HG03097 (cell line): ENCODE measurements around the gene TMX2.
A peak's percentile ranks its signal among the peaks of the same experiment; 100 is the strongest.
"Not testable (repeated sequence)": the region's sequence is repeated elsewhere in the genome, so short reads cannot be mapped to it uniquely, and the experiment has no call there.

Experiments
- ATAC-seq: cut with Tn5 transposase; IDR thresholded peaks from one replicate; pipeline ENCODE4 v1.9.1; 2021; ENCODE audit not compliant: unreplicated experiment, low FRiP score

TMX2 gene, protein sequence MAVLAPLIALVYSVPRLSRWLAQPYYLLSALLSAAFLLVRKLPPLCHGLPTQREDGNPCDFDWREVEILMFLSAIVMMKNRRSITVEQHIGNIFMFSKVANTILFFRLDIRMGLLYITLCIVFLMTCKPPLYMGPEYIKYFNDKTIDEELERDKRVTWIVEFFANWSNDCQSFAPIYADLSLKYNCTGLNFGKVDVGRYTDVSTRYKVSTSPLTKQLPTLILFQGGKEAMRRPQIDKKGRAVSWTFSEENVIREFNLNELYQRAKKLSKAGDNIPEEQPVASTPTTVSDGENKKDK

DNA sequence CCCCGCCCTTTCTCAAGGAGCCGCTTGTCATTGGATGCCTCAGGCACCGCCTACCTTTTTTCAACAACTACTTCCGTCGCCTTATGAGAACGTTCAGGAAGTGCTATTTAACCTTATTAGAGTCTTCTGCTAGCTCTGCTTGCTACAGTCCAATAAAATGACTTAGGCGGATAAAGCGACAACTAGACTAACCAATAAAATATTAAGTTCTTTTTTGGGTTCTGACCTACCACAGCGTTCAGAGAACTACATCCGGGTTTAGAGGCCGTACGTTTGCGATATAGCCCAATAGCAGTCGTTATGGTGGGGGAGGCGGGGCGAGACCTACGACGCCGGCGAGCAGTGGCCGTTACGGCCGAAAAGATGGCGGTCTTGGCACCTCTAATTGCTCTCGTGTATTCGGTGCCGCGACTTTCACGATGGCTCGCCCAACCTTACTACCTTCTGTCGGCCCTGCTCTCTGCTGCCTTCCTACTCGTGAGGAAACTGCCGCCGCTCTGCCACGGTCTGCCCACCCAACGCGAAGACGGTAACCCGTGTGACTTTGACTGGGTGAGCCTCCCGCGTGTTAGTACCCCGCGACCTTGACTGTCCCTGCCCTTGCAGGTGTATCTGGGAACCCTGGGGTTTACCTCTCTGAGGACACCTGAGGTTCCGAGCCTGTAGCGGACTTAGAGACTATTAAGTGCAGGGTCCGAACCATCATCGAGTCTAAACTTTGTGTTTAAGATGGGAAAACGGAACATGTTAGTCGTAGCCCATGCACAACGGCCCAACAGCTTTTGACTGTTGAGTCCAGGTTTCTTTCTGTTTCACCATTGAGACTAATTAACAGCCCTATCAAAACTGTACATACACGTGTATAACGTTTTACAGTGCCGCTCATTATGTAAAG, at the start of gene TMX2:
Gene TMX2 (plus strand): TSS at position 338 of the 895 bp plus-strand sequence. CDS start 26 bp downstream, at position 364.
- ATAC-seq = peak; percentile 94

DNA sequence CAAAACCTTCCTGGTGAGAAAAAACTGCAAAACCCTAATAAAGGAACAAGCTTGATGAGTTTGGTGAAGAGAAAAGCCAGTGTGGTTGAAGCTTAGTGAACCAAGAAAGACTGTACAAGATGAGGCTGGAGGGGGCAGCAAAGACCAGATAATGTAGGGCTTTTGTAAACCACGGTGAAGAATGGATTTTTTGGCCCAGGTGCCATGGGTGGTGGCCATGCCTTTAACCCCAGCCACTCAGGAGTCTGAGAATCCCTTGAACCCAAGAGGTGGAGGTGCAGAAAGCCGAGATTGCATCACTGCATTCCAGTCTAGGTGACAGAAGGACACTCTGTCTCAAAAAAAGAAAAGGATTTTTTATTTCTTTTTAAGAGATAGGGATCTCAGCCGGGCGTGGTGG, 49.5 kb upstream of the TMX2 start:
- no peak for ATAC-seq

DNA sequence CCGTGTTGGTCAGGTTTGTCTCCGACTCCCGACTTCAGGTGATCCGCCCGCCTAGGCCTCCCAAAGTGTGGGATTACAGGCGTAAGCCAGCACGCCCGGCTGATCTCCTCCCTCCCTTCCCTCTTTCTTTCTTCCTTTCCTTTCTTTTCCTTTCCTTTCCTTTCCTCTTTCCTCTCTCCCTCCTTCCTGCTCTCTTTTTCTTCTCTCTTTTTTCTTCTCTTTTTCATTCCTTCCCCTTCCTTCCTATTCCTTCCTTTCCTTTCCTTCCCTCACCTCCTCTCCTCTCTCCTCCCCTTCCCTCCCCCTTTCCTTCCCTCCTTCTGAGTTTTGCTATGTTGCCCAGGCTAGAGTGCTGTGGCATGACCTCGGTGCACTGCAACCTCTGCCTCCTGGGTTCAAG, 48.4 kb upstream of the TMX2 start:
- ATAC-seq = no peak

DNA sequence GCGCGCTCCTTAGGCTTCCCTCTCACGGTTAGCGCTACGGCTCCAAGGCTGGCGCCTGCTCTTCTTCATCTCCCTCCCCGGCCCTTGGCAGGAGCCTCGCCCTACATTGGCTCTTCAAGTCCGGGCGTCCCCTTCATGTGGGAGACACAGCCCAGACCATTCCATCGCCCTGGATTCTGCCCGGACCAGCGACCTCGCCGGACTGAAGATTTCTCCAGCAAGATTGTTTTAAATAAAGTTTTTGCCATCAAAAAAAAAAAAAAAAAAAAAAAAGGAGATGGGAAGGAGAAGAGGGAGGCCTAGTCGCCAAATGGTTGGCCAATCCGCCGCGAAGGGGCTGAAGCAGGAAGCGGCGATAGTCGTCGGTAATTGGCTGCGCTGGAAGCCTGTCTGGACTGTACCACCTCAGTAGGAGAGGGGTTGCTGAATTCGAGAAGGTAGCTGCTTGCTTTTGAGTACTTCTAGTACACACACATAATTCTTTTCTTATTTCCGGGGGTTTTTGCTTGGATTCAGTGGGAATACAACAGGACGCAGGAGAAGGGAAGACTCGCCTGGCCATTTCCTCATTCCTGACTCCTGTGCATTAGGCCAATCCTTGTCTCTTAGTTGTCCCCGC, 45.2 kb upstream of the TMX2 start:
- peak; percentile 69 for ATAC-seq

- ATAC-seq = peak; percentile 85
Measured at GRCh38 chr11:57667736-57668433, 44.5 kb upstream of the TMX2 start, which contains the start of gene ZDHHC5. TSS of gene ZDHHC5 (plus strand) at chr11:57668114. CDS start at chr11:57673091, 4,977 bp downstream.

GRCh38 chr11:57668434-57668782, 44.0 kb upstream of the TMX2 start:
- peak; percentile 3 for ATAC-seq

- no peak for ATAC-seq
Measured at GRCh38 chr11:57674251-57674650, 38.1 kb upstream of the TMX2 start.

DNA sequence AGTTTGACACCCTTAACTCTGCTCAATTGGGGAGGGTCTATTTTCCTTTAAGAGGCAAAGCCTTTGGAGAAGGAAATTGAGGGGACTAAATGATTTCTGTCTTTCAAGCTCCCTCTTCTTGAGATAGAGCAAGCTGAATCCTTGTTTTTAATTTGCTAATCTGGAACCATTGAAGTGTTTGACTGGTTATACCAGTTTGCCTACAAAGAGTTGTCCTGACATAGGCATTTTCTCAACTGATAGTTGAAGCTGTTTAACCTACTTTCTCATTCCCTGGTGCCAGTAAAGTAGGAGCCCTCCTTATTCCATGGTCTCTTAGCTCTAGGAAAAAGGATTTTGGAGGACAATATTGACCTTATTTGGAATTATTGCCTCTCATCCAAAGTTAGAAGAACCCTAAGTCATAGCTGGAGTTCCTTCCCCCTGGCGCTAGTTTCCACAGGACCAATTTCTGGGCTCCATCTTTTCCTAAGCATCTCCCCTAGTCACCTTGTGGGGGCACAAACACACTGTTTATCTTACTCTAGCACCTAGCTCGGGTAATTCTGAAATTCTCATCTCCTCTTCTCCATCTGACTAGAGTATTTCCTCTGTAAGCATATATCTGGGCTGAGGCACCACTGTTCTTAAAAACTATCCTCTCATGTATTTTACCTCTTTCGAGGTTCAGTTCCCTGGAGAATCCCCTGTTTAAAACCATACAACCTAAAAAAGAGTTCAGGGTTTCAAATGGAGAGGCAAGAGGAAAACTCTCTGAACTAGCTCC, 37.0 kb upstream of the TMX2 start:
- ATAC-seq = no peak

DNA sequence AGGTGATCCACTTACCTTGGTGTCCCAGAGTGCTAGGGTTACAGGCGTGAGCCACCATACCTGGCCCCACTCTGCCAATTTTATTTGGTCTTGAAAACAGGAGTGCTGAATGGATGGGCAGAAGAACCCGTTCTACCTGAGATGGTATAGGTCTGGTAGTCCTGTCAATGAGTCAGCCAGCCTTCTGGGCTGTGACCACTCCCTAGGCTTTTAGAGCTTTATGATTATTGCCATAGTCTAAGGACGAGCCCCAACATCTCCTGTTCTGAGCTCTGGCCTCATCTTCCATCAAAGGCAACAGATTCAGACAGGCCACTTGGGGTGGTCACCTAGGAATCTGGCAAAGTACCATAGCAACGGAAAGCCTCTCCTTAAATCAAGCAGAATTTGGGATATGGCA, 33.0 kb upstream of the TMX2 start:
- ATAC-seq = no peak

DNA sequence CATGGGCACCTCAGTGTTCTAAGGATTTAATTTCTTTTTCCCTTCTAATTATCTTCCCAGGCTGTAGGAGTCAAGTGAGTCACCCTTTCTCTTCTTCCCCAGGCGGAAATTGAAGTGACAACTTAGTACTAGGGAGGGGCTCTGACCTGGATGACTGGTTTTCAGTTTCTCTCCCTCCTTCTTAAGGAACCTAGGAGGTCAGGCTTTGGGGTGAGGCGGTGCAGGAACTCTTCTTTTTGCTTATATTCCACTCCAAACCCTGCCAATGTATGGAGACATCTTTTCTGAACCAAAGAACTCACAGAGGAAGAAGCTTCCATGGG, 31.9 kb upstream of the TMX2 start:
- no peak for ATAC-seq

DNA sequence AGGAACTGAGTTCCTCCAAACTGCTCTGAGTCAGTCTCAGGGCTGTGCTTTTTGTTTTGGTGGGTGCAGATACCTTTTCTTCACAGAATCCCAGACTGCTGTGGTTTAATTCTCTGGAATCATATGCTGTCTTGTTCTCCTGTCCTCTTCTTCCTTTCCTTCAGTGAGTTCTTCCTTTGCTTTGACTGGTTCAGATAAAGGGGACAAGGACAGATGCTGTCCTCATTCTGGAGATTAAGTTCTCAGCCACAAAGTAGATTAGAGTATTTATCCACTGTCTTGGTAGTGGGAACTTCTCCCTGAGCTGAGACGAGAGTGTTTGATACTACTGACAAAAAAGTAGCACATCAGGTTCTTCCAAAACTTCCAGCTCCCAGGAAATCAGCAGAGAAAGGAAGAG, 31.2 kb upstream of the TMX2 start:
- ATAC-seq = no peak

GRCh38 chr11:57690474-57690873, 21.9 kb upstream of the TMX2 start:
- not testable (repeated sequence) for ATAC-seq

- ATAC-seq = no peak
Measured at GRCh38 chr11:57698843-57699365, 13.5 kb upstream of the TMX2 start.

GRCh38 chr11:57699813-57700212, 12.6 kb upstream of the TMX2 start:
- no peak for ATAC-seq

- no peak for ATAC-seq
Measured at GRCh38 chr11:57700425-57700824, 12.0 kb upstream of the TMX2 start.

- ATAC-seq = no peak
Measured at GRCh38 chr11:57703341-57703740, 9.1 kb upstream of the TMX2 start.

GRCh38 chr11:57704932-57705331, 7.5 kb upstream of the TMX2 start:
- ATAC-seq = no peak

DNA sequence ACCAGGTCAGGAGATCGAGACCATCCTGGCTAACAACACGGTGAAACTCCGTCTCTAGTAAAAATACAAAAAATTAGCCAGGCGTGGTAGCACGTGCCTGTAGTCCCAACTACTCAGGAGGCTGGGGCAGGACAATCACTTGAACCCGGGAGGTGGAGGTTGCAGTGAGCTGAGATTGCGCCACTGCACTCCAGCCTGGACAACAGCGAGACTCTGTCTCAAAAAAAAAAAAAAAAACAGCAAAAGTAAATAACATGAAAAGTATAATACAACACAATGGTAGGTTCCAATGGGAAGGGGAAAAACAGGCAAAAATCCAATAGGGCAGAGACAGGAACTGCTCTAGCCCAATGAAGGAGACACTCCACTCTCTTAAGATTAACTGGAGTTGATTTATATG, 7.0 kb upstream of the TMX2 start:
- not testable (repeated sequence) for ATAC-seq

DNA sequence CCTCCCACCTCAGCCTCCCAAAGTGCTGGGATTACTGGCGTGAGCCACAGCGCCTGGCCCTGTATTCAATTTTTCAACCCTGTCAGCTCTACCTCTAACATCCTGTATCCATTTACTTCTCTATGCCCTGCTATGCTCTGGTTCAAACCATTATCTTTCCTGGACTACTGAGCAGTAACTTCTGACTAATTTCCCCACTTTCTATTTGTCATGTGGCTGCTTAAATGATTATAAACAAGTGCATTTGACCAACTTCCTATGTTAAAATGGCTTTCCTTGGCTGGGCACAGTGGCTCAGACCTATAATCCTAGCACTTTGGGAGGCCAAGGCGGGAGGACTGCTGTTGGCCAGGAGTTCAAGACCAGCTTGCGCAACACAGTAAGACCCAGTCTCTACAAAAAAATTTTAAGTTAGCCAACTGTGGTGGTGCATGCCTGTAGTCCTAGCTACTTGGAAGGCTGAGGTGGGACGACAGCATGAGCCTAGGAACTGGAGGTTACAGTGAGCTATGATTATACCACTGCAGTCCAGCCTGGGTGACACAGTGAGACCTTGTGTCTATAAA, 2.5 kb upstream of the TMX2 start:
- no peak for ATAC-seq
